HepG2 (cell line): ENCODE measurements around the gene SORBS2. TPM values are rescaled to one million over a fixed set of nuclear protein-coding genes. Genes with fewer than 3 reads are reported as not detected.

Experiments
- ATAC-seq: fragments of 200-7000 bp; cut with Tn5 transposase; 3 replicates; pipeline ENCODE4 v1.9.1; 2020; ENCODE audit warnings: mild to moderate bottlenecking, moderate library complexity
- BruUV-seq: library from RNA; stranded (reverse); fragments of 400-500 nt; replicated peaks from 2 replicates; lab custom pipeline; 2021; lab: Mats Ljungman, UMichigan
- CTCF ChIA-PET: fragments of 300-600 bp; formaldehyde crosslinking; extraction: SDS; loops from one replicate; lab custom pipeline; 2021; ENCODE audit warnings: low total read pairs, inconsistent platforms, low intra/inter-chr PET ratio; lab: Yijun Ruan, JAX
- POLR2A ChIA-PET: fragments of 350-600 bp; sonication (Branson Sonifier 250); formaldehyde crosslinking; loops from one replicate; lab custom pipeline; 2020; ENCODE audit warnings: antibody characterized with exemption, inconsistent platforms; lab: Yijun Ruan, JAX
- DNase-seq: peaks from one replicate; pipeline ENCODE4 v3.0.0-alpha.2; 2015; ENCODE audit warnings: low spot score
- FAIRE-seq: peaks from 3 replicates; lab custom pipeline; 2011; peaks lifted over from hg19 to GRCh38; lab: Jason Lieb, UNC
- H2AFZ ChIP-seq: one replicate; pipeline ENCODE4 v1.6.1; 2011; ENCODE audit warnings: low read length, inconsistent platforms
- H3K27ac ChIP-seq: fragments of 300-600 bp; 3 replicates; pipeline ENCODE4 v1.8.0; 2011; ENCODE audit warnings: mixed run types, mild to moderate bottlenecking, mixed read lengths, low read length, inconsistent platforms; ENCODE audit not compliant: insufficient read depth; ENCODE audit errors: extremely low read length
- H3K27me3 ChIP-seq, 2 experiments: fragments of 200-600 bp in 1 of 2; 2 replicates in 1 of 2; 3 replicates in 1 of 2; pipeline versions ENCODE4 v1.6.0 to v1.8.0; 2011; ENCODE audit warnings: low read length in 2 of 2, mild to moderate bottlenecking in 2 of 2, moderate library complexity in 2 of 2, inconsistent platforms in 1 of 2; ENCODE audit not compliant: insufficient read depth in 2 of 2, control insufficient read depth in 1 of 2
- H3K36me3 ChIP-seq, 2 experiments: fragments of 200-600 bp in 1 of 2; replicated peaks in 1 of 2; 2 replicates in 1 of 2; 3 replicates in 1 of 2; pipeline versions ENCODE4 v1.5.1 to v1.8.0; 2011; ENCODE audit warnings: low read length in 2 of 2, inconsistent platforms in 1 of 2; ENCODE audit not compliant: insufficient read depth in 2 of 2, control insufficient read depth in 1 of 2
- H3K4me1 ChIP-seq: 2 replicates; pipeline ENCODE4 v1.5.1; 2012; ENCODE audit warnings: low read length, inconsistent platforms; ENCODE audit not compliant: insufficient read depth
- H3K4me2 ChIP-seq: 2 replicates; pipeline ENCODE4 v1.6.0; 2011; ENCODE audit warnings: low read depth, low read length, inconsistent platforms
- H3K4me3 ChIP-seq, 3 experiments: fragments of 200-600 bp in 1 of 3; sonication (generic), shearing (Covaris generic) in 1 of 3; replicated peaks in 1 of 3; 2 replicates each; pipeline ENCODE4 v1.5.1; 2011 to 2016; ENCODE audit warnings: low read length in 3 of 3, inconsistent platforms in 2 of 3, low read depth in 2 of 3, mild to moderate bottlenecking in 2 of 3, control low read depth in 1 of 3, mixed read lengths in 1 of 3; ENCODE audit not compliant: insufficient read depth in 1 of 3
- H3K79me2 ChIP-seq: one replicate; pipeline ENCODE4 v1.6.1; 2011; ENCODE audit warnings: low read length, inconsistent platforms; ENCODE audit not compliant: insufficient read depth
- H3K9ac ChIP-seq: 2 replicates; pipeline ENCODE4 v1.6.0; 2011; ENCODE audit warnings: mild to moderate bottlenecking, low read depth, low read length, inconsistent platforms; ENCODE audit not compliant: insufficient read depth
- H3K9me3 ChIP-seq: 2 replicates; pipeline ENCODE4 v1.5.1; 2012; ENCODE audit warnings: mild to moderate bottlenecking, low read length
- H4K20me1 ChIP-seq: 2 replicates; pipeline ENCODE4 v1.6.0; 2011; ENCODE audit warnings: inconsistent platforms, mild to moderate bottlenecking, low read length, moderate library complexity; ENCODE audit not compliant: insufficient read depth
- ARNTL ChIP-seq: sonication (generic); formaldehyde crosslinking; IDR thresholded peaks from 2 replicates; pipeline ENCODE4 v1.4.0; 2020; ENCODE audit warnings: mild to moderate bottlenecking, missing genetic modification reagents
- CBX5 ChIP-seq: sonication (generic); formaldehyde crosslinking; IDR thresholded peaks from 2 replicates; pipeline ENCODE4 v1.4.0; 2020; ENCODE audit warnings: missing genetic modification reagents, borderline replicate concordance
- CHD4 ChIP-seq: fragments of 200-600 bp; sonication (generic); IDR thresholded peaks from 2 replicates; pipeline ENCODE4 v1.7.0; 2017; ENCODE audit warnings: mild to moderate bottlenecking, low read length, borderline replicate concordance
- E2F2 ChIP-seq: sonication (generic); formaldehyde crosslinking; IDR thresholded peaks from 2 replicates; pipeline ENCODE4 v1.4.0; 2020; ENCODE audit warnings: missing genetic modification reagents, borderline replicate concordance
- MTF1 ChIP-seq: sonication (generic); formaldehyde crosslinking; IDR thresholded peaks from 2 replicates; pipeline ENCODE4 v1.5.0; 2020; ENCODE audit warnings: missing genetic modification reagents
- NFRKB ChIP-seq: fragments of 450-650 bp; IDR thresholded peaks from 2 replicates; pipeline ENCODE4 v1.6.1; 2017
- PRMT3 ChIP-seq: sonication (generic); formaldehyde crosslinking; IDR thresholded peaks from 2 replicates; pipeline ENCODE4 v1.8.1; 2022; ENCODE audit warnings: low read depth, mild to moderate bottlenecking, moderate library complexity, missing genetic modification reagents, borderline replicate concordance
- ZFP36L2 ChIP-seq: sonication (generic); formaldehyde crosslinking; IDR thresholded peaks from 2 replicates; pipeline ENCODE4 v1.4.0; 2020; ENCODE audit warnings: missing genetic modification reagents
- ZNF143 ChIP-seq: sonication (generic); formaldehyde crosslinking; IDR thresholded peaks from 2 replicates; pipeline ENCODE4 v1.4.0; 2020; ENCODE audit warnings: missing genetic modification reagents
- ZNF557 ChIP-seq: sonication (generic); formaldehyde crosslinking; IDR thresholded peaks from 2 replicates; pipeline ENCODE4 v1.4.0; 2020; ENCODE audit warnings: missing genetic modification reagents
- ZNF776 ChIP-seq: sonication (generic); formaldehyde crosslinking; IDR thresholded peaks from 2 replicates; pipeline ENCODE4 v1.4.0; 2020; ENCODE audit warnings: mild to moderate bottlenecking, missing genetic modification reagents
- ZSCAN29 ChIP-seq: sonication (generic); formaldehyde crosslinking; conservative IDR thresholded peaks from 2 replicates; pipeline ENCODE4 v1.4.0; 2020; ENCODE audit warnings: mild to moderate bottlenecking, missing genetic modification reagents
- WGBS: methylation state at CpG from one replicate; pipeline ENCODE4 v1.1.6; 2017; ENCODE audit warnings: low lambda C conversion rate; 5-methylcytosine and 5-hydroxymethylcytosine counted together
- in situ Hi-C: cut with HindIII; loops from 2 replicates; pipeline ENCODE4 v1.10.0; 2017; ENCODE audit warnings: low pct_unique_long_range_greater_than_20kb; ENCODE audit not compliant: extremely low pct_ligation_motif_present
- intact Hi-C: fragments of 100-400 bp; cut with micrococcal nuclease; formaldehyde crosslinking; loops from one replicate; pipeline ENCODE4 v1.10.0; 2022; ENCODE audit not compliant: unreplicated experiment
- polyA plus RNA-seq, 8 experiments: library from polyadenylated mRNA; depleted of rRNA in 3 of 8; stranded (reverse) in 7 of 8; unstranded in 1 of 8; fragments of >200 nt; fragmentation: Illumina TruSeq in 4 of 8; extraction: Trizol in 4 of 8; gene quantifications; 2 replicates each; pipeline versions ENCODE4 v1.2.1 to v1.2.3, GENCODE V29; 2011 to 2016; ENCODE audit warnings: low read depth in 4 of 8, missing spikeins in 1 of 8, mixed read lengths in 1 of 8; ENCODE audit not compliant: insufficient read depth in 1 of 8
- total RNA-seq, 5 experiments: library from RNA; depleted of rRNA; stranded (reverse); fragments of >200 nt; fragmentation: Illumina TruSeq; extraction: Trizol; gene quantifications; 2 replicates each; pipeline ENCODE4 v1.2.3, GENCODE V29; 2016; ENCODE audit warnings: low read depth in 1 of 5
- TF ChIP-seq, protein P1 (sequence below): IDR thresholded peaks from 2 replicates; pipeline ENCODE4 v1.6.1; 2016; ENCODE audit warnings: missing compliant biosample characterization, missing genetic modification reagents, borderline replicate concordance
- TF ChIP-seq, protein P2 (sequence below): sonication (generic); formaldehyde crosslinking; IDR thresholded peaks from 2 replicates; pipeline ENCODE4 v1.4.0; 2020; ENCODE audit warnings: mild to moderate bottlenecking, missing genetic modification reagents, borderline replicate concordance

The SORBS2 gene
- total and polyA plus RNA-seq, 2 of the 13 experiments (the other 11 are each of a cell fraction or from before 2014, with no cell fraction given), result 25.0 to 80.5 TPM

DNA sequence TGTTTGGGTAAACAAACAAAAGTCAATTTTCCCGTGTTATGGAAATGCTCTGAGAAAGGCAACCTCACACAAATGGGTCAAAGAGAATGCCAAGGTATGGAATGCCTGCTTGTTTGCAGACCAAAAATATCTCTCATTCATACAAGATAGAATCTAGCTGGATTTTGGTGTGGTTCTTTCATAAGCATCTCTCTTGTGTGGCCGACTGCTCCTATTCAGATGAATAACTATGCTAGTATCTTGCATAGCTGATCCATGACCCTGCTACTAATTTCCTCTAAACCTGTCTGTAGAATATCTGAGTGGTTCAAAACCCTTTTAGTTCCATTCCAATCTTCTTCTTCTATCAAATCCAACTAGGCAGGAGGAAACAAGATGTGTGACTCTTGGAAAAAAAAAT, 28.2 kb upstream of the SORBS2 start (continued):
- TF ChIP-seq ZNF557 (no peak), ZFP36L2 (CRISPR knock-in tag) (no peak), ARNTL (CRISPR knock-in tag) (no peak)
- TF ChIP-seq, all 625 proteins: peak for 0

DNA sequence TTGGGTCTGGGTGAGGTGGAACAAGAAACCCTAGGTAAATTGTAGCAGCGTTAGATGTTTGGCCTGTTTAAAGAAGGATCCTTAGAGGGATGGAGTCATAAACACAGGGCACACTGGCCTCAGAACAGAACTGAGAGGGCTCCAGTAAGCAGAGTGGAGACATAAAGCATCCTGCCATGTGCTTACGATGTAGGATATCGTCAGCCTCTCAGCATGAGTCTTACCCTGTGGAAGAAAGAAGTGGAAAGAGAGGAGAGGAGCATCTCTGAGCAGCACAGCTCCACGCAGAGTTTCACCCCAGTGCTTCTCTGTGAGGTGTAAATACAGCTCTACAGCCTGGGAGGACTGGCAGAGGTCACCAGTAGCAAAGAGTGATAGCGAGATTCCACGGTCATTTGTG, 27.8 kb upstream of the SORBS2 start:
- ATAC-seq, result no peak
- Histone ChIP-seq H3K79me2 (no peaks in the 10 kb centered on the region), H3K9ac (no peak overlapping the region), H3K9me3 (peaks cover 3% of the 10 kb centered on the region), H3K27me3 (no peaks in the 10 kb centered on the region), H3K4me1 (peaks cover 45% of the 10 kb centered on the region), H3K4me3 (no peak overlapping the region), H3K36me3 (no peaks in the 10 kb centered on the region), H4K20me1 (no peaks in the 10 kb centered on the region), H3K27ac (no peak overlapping the region), H2AFZ (no peak overlapping the region), H3K4me2 (no peak overlapping the region)
- CTCF ChIA-PET, result no interaction called here
- in situ Hi-C loops, result no loop called here
- 72% methylated on average over 6 of the region's 6 CpGs for WGBS
- BruUV-seq, result no TSS peak
- TF ChIP-seq ZFP36L2 (CRISPR knock-in tag), result no peak
- TF ChIP-seq ZSCAN29, result no peak
- TF ChIP-seq ZNF143 (CRISPR knock-in tag), result no peak
- no peak for TF ChIP-seq CHD4
- TF ChIP-seq PRMT3 (CRISPR knock-in tag), result no peak
- intact Hi-C loops, result no loop called here
- POLR2A ChIA-PET, result no interaction called here
- no peak for FAIRE-seq
- DNase-seq, result no peak

GRCh38 chr4:185839194-185839712, 27.3 kb upstream of the SORBS2 start:
- in situ Hi-C loops (no loop called here), intact Hi-C loops (no loop called here)
- FAIRE-seq (no peak), ATAC-seq (no peak), DNase-seq (no peak)
- Histone ChIP-seq H3K36me3 (no peaks in the 10 kb centered on the region), H3K9me3 (peaks cover 6% of the 10 kb centered on the region), H3K4me3 (no peak overlapping the region), H4K20me1 (no peaks in the 10 kb centered on the region), H3K4me1 (peaks cover 45% of the 10 kb centered on the region), H3K27ac (no peak overlapping the region), H3K27me3 (no peaks in the 10 kb centered on the region), H3K79me2 (no peaks in the 10 kb centered on the region), H2AFZ (no peak overlapping the region), H3K4me2 (no peak overlapping the region), H3K9ac (no peak overlapping the region)
- BruUV-seq, result no TSS peak
- POLR2A ChIA-PET, result no interaction called here
- CTCF ChIA-PET, result no interaction called here
- WGBS, result 81% methylated on average over 9 of the region's 9 CpGs
- TF ChIP-seq NFRKB (no peak), ZNF776 (no peak), CBX5 (CRISPR knock-in tag) (no peak), E2F2 (CRISPR knock-in tag) (no peak), MTF1 (no peak)
- TF ChIP-seq, protein P1, sequence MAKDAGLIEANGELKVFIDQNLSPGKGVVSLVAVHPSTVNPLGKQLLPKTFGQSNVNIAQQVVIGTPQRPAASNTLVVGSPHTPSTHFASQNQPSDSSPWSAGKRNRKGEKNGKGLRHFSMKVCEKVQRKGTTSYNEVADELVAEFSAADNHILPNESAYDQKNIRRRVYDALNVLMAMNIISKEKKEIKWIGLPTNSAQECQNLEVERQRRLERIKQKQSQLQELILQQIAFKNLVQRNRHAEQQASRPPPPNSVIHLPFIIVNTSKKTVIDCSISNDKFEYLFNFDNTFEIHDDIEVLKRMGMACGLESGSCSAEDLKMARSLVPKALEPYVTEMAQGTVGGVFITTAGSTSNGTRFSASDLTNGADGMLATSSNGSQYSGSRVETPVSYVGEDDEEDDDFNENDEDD (CRISPR knock-in tag), result no peak
- TF ChIP-seq, protein P2, sequence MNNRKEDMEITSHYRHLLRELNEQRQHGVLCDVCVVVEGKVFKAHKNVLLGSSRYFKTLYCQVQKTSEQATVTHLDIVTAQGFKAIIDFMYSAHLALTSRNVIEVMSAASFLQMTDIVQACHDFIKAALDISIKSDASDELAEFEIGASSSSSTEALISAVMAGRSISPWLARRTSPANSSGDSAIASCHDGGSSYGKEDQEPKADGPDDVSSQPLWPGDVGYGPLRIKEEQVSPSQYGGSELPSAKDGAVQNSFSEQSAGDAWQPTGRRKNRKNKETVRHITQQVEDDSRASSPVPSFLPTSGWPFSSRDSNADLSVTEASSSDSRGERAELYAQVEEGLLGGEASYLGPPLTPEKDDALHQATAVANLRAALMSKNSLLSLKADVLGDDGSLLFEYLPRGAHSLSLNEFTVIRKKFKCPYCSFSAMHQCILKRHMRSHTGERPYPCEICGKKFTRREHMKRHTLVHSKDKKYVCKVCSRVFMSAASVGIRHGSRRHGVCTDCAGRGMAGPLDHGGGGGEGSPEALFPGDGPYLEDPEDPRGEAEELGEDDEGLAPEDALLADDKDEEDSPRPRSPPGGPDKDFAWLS, result no peak
